Parietal lobe (tissue), 1 donor: ENCODE results near the gene TRIL. TPM values are rescaled to one million over a fixed set of nuclear protein-coding genes. Genes with fewer than 3 reads are reported as not detected.

Experiments
- total RNA-seq: library from RNA; depleted of rRNA; stranded (reverse); fragments of >200 nt; gene quantifications from one replicate; pipeline ENCODE4 v1.2.3, GENCODE V29; 2014

The TRIL gene, protein sequence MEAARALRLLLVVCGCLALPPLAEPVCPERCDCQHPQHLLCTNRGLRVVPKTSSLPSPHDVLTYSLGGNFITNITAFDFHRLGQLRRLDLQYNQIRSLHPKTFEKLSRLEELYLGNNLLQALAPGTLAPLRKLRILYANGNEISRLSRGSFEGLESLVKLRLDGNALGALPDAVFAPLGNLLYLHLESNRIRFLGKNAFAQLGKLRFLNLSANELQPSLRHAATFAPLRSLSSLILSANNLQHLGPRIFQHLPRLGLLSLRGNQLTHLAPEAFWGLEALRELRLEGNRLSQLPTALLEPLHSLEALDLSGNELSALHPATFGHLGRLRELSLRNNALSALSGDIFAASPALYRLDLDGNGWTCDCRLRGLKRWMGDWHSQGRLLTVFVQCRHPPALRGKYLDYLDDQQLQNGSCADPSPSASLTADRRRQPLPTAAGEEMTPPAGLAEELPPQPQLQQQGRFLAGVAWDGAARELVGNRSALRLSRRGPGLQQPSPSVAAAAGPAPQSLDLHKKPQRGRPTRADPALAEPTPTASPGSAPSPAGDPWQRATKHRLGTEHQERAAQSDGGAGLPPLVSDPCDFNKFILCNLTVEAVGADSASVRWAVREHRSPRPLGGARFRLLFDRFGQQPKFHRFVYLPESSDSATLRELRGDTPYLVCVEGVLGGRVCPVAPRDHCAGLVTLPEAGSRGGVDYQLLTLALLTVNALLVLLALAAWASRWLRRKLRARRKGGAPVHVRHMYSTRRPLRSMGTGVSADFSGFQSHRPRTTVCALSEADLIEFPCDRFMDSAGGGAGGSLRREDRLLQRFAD
- total RNA-seq: 8.8 TPM

DNA sequence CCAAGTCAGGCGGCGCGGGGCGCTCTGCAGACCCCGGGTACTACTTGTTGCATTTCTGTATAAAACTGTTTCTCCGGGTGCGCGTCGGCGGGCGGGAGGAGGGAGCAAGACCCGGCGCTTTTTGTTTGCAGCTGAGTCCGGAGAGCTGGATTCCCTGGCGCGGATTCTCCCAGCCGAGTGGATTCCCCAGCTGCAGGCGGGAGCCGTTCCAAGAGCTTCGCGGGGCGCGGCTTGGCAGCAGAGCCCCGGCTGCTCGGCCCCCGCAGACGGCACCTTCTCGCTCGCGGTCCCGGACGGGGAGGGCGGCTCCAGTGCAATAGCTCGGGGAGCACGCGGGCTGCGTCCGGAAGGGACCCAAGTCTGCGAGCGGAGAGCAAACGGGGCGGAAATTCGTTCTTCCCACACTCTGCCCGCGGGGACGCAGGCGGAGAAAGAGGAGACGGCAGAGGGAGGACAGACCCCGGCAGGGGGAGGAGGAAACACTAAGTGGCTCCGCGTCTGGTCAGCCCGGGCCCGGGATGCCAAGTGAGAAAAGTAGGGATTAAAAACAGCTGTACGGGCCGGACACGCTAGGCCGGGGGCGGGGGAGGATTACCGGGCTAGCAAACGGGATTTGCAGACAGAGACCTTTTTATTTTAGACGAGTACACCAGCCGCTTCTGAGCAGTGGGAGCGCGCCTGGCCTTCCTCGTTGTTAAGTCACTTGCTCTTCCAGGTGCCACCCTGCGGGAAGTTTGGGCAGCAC is at the start of gene TRIL:
Gene TRIL (minus strand): TSS at position 96 of the 745 bp plus-strand sequence. CDS start 284 bp downstream, outside the sequence.

Other genes starting within 250 kb of the TRIL start
- 65.7 TPM for gene CPVL, start 188.2 kb upstream of the TRIL start, total RNA-seq
- gene CHN2, start 236.4 kb upstream of the TRIL start, total RNA-seq: 126 TPM